ENCODE data around the gene RPL13A.

RPL13A gene

GRCh38 chr19:49487277-49488045, at the start of gene RPL13A:
Gene RPL13A (plus strand): TSS chr19:49487608. CDS start chr19:49487630, 22 bp downstream.
- DNase-seq, result peak; percentile 100

DNA sequence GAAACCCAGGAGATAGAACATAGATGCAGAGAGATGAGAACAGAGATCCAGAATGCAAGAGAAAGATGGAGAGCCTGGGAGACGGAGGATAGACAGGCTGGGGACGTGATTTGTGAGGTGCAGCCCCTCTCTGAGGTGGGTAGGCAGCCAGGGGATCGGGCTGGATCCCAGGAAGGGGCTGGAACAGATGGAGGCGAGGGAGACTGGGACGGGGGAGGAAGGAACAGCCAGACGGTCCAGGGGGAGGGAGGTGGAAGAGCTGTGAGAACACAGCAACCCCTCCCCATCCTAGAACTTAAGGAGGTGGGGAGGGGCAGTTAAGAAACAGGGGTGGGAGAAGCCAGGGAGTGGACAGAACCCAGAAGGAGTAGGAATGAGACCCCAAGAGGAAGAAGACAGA, 49.1 kb upstream of the RPL13A start:
- DNase-seq, result no peak

- no peak for DNase-seq
These were observed 47.6 kb upstream of the RPL13A start for GRCh38 chr19:49439836-49440235.

GRCh38 chr19:49440439-49441209, 46.8 kb upstream of the RPL13A start:
- DNase-seq, result no peak

DNA sequence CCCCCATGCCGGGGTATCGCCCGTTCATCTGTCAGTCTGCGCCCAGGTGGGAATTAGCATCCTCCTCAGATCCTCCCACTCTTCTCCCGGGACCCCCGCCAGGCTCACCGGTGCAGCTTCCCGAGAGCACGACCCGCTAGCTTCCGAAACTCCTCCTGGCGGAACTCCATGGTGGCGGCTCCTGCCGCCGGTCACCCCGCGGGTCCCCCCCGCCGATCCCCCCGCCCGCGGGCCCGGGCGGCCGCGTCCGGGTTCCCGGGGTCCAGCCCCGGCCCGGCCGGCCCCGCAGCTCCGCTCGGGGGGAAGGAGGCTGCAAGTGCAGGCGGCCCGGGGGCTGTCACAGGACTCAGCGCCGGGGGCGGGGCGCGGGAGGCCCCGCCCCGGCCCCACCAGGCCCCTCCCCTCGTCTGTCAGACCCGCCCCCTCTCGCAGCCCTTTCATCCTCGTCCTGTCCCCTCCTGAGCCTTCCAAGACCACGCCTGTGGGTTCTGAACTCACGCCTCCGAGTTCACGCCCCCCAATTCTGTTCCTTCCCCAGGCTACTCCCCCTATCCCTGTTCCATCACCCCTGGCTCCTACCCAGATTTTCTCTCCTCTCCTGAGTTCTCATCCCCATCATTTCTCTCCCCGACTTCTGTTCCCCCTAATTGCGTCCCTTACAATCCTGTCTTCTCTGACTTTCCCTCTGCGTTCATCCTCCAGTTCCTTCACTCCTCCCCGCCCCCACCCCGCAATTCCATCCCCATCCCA, 46.0 kb upstream of the RPL13A start, which contains the start of gene SLC17A7:
Gene SLC17A7, minus strand, starts transcription at position 318 of the 750 bp plus-strand sequence. Its CDS starts 148 bp downstream, at position 170.
- peak; percentile 37 to 52 for DNase-seq

DNA sequence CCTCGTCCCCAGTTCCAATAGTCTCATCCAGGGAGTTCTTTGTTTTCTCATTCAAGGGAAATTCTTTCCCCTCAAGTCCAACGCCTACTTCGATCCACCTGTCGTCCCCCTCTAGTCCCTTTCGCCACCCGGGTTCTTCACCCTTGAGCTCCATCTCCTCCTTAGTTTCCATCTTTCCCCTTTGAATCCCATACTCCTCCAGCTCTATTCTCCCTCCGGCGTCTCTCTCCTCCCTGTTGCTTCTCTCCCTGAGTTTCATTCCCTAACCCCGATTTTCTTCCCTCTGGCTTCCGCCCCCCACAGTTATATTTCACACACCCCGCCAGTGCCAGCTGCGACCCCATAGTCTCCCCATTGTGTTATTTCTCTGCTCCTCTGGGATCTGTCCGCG, 45.5 kb upstream of the RPL13A start:
- DNase-seq, result no peak

GRCh38 chr19:49442354-49442753, 45.1 kb upstream of the RPL13A start:
- DNase-seq, result peak; percentile 25 to 36

- peak; percentile 76 to 83 for DNase-seq
These were observed 44.5 kb upstream of the RPL13A start for GRCh38 chr19:49442771-49443365.

DNA sequence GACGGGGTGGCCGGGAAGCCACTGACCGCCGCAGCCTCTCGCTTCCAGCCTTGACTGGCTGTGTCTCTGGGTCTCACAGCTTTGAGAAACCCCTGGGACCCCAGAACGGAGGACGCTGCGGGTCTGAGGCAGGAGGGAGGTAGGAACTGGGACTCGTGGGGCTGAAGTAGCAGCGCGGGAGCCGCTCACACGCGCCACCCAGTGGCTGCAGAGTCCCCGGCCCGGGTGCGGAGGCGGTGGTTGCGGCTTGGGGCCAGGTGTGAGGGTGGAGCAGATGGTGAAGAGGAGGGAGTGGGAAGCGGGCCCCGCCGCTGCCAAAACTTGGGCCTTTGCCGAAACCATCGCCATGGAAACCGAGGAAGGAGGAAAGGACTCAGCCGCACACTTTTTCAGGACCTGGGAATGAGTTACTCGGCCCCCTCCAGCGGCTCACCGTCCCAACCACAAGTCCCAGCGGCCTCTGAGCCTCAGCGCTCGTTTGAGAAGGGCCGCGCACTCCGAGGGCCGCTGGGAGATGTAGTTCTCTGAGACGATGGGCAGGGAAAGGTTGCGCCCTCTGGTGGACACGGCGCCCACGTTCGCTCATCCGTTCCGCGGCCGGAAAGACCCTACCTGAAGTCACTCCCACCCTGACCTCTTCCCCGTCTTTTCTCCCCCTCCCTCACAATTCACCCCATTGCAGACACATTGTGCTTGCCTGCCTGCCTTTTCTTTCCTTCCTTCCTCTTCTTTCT, 43.9 kb upstream of the RPL13A start:
- peak; percentile 94 to 95 for DNase-seq

DNA sequence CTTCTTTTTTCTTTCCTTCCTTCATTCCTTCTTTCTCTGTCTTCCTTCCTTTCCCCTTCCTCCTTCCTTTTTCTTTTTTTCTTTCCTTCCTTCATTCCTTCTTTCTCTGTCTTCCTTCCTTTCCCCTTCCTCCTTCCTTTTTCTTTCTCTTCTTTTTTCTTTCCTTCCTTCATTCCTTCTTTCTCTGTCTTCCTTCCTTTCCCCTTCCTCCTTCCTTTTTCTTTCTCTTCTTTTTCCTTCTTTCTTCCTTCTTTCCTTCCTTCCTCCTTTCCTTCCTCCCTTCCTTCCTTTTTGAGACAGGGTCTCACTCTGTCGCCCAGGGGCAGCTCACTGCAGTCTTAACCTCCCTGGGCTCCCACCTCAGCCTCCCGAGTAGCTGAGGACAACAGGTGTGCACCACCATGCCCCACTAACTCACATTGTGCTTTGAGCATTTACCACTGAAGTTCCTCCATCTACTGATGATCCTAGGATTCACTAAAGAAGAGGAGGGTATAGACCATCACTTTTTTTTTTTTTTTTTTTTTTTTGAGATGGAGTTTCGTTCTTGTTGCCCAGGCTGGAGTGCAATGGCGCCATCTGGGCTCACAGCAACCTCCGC, 43.2 kb upstream of the RPL13A start:
- peak in 1 of 2 experiments; percentile 3 for DNase-seq

DNA sequence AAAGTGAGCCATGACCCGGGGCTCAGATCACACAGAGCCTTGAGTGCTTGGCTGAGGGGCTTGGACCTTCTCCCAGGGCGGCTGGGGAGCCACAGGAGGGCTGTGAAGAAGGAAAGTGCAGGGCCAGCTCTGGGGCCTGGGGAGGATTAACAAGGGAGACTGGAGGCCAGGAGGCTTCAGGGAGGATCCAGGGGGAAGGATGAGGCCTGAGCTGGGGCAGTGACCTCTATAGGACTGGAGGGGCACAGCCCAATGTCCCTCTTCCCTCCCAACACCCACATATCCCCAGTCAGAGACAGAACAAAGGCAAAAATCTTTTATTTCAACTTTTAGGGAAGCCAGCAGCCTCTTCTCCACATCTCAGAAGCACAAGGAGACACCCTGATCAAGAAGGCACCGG, 41.4 kb upstream of the RPL13A start:
- no peak for DNase-seq

- DNase-seq, result peak; percentile 43 to 57
These were observed 39.6 kb upstream of the RPL13A start for GRCh38 chr19:49447485-49448431.

GRCh38 chr19:49448432-49448786, 39.0 kb upstream of the RPL13A start:
- DNase-seq, result no peak

DNA sequence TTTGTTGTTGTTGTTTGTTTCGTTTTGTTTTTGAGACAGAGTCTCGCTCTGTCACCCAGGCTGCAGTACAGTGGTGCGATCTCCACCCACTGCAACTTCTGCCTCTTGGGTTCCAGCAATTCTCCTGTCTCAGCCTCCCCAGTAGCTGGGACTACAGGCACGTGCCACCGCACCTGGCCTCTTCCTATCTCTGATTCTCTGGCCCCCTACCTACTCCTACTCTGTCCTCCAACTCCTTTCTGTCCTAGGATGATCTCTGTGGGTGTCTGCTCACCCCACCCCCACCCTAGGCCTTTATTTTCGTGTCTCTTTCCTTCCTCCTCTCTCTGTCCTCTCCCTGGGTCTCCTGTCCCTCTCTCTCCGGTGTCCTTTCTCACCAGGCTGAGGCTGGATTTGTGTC, 37.0 kb upstream of the RPL13A start:
- DNase-seq, result no peak

- peak; percentile 95 to 97 for DNase-seq
These were observed 35.8 kb upstream of the RPL13A start, which contains the start of gene PIH1D1 for GRCh38 chr19:49451430-49452181. Gene PIH1D1 (minus strand): TSS chr19:49451814. CDS start chr19:49451574, 240 bp downstream.

- peak; percentile 97 for DNase-seq
These were observed 34.2 kb upstream of the RPL13A start, which contains the start of gene ALDH16A1 for GRCh38 chr19:49453013-49453756. Gene ALDH16A1 (plus strand): TSS chr19:49453225. CDS start chr19:49453332, 107 bp downstream.

DNA sequence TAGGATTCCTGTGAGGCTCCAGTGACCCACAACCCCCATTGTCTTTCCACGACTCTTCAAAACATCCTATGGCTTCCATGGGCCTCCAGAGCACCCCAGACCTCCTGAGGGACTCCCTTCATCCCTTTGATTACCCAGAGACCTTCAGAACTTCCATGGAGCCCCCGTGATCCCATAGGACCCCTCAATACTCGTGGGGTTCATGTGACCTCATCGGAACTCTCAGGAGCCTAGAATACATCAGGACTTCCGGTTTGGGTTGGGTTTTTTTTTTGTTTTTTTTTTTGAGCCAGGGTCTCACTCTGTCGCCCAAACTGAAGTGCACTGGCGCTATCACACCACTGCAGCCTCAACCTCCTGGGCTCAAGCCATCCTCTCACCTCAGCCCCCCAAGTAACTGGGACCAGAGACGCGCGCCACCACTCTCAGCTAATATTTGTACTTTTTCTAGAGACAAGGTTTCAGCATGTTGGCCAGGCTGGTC, 33.6 kb upstream of the RPL13A start:
- DNase-seq, result no peak

- DNase-seq, result no peak
These were observed 31.6 kb upstream of the RPL13A start for GRCh38 chr19:49455773-49456172.

DNA sequence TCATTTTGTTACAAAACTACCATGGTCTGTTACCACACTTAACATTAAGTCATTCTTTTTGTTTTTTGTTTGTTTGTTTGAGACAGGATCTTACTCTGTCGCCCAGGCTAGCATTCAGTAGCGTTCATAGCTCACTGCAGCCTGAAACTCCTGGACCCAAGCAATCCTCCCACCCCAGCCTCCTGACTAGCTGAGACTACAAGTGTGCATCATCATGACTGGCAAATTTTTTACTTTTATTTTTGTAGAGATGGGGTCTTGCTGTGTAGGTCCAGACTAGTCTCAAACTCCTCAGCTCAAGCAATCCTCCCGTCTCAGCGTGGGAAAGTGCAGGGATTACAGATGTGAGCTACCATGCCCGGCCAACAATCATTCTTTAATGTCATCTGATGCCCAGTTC, 31.1 kb upstream of the RPL13A start:
- no peak for DNase-seq
